Body of pancreas (tissue), 4 donors: ENCODE data around the gene NDST3. TPM values are rescaled to one million over a fixed set of nuclear protein-coding genes. Genes with fewer than 3 reads are reported as not detected.

ENCODE experiments used
- ATAC-seq: fragments of 150-250 bp; one replicate; pipeline ENCODE4 v1.9.1; 2016
- DNase-seq, 4 donors: peaks; one replicate each; pipeline ENCODE4 v3.0.0-alpha.2; 2019
- H3K27ac ChIP-seq, 4 donors: fragments of 200-600 bp; sonication (generic); 1 replicate in 3 of 4; 2 replicates in 1 of 4; pipeline versions ENCODE4 v1.5.1 to v1.6.1; 2016 to 2019; ENCODE audit warnings: mild to moderate bottlenecking in 1 of 4, mixed read lengths in 1 of 4, moderate library complexity in 1 of 4
- H3K27me3 ChIP-seq, 2 donors: fragments of 200-600 bp; sonication (generic); one replicate each; pipeline ENCODE4 v1.6.0; 2016; ENCODE audit warnings: mild to moderate bottlenecking in 1 of 2
- H3K36me3 ChIP-seq, 2 donors: fragments of 200-600 bp; sonication (generic); replicated peaks in 1 of 2; 2 replicates each; pipeline ENCODE4 v1.5.1; 2016; ENCODE audit warnings: low read depth in 2 of 2; ENCODE audit not compliant: insufficient read depth in 1 of 2
- H3K4me1 ChIP-seq: fragments of 200-600 bp; sonication (generic); one replicate; pipeline ENCODE4 v1.6.0; 2016
- H3K4me3 ChIP-seq, 2 donors: fragments of 200-600 bp; sonication (generic); 1 replicate in 1 of 2; 2 replicates in 1 of 2; pipeline ENCODE4 v1.5.1; 2016 to 2019
- H3K9me3 ChIP-seq, 3 donors: fragments of 200-600 bp; sonication (generic); 1 replicate in 2 of 3; 2 replicates in 1 of 3; pipeline ENCODE4 v1.5.1; 2016
- CTCF ChIP-seq, 7 experiments: fragments of 450-650 bp in 4 of 7; fragments of 200-600 bp in 3 of 7; sonication (generic) in 3 of 7; IDR thresholded peaks; one replicate each; pipeline ENCODE4 v1.5.1; 2016 to 2019; ENCODE audit warnings: antibody characterized with exemption in 7 of 7
- POLR2A ChIP-seq, 3 donors: fragments of 450-650 bp; IDR thresholded peaks; one replicate each; pipeline ENCODE4 v1.6.1; 2016; ENCODE audit warnings: antibody characterized with exemption in 3 of 3, mild to moderate bottlenecking in 2 of 3
- WGBS, 2 donors: methylation state at CpG; one replicate each; pipeline ENCODE4 v1.1.5; 2017; 5-methylcytosine and 5-hydroxymethylcytosine counted together
- intact Hi-C: fragments of 100-400 bp; cut with DNase I; formaldehyde crosslinking; loops from one replicate; pipeline ENCODE4 v1.15.1; 2023
- total RNA-seq, 2 donors: library from RNA; depleted of rRNA; stranded (reverse); fragments of >200 nt; gene quantifications; one replicate each; pipeline ENCODE4 v1.1.0, GENCODE V29; 2016

NDST3 gene
- total RNA-seq, 2 donors from 2014 or later = not detected

DNA sequence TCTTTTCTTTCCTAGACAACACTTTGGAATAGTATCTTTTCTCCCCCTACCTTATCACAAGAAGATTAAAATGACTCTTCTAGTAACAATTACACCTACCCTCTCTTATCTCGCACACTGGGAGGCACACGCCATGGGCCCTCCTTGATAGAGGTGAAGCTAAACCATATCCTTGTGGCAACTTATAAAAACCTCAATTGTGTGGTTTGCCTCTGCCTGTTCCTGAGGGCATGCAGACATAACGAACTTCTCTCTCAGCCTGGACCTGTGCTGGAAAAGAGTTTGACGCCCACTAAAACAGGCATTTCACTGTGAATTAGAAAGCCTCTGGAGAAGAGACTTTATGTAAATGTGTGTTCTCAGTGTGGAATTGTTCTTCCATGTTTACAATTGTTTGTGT lies 141.2 kb downstream of the NDST3 start:
- Histone ChIP-seq H3K36me3 (no peaks in the 10 kb centered on the region), H3K4me3 (no peak overlapping the region), H3K9me3 (no peaks in the 10 kb centered on the region), H3K27ac (no peak overlapping the region), H3K27me3 (no peaks in the 10 kb centered on the region), H3K4me1 (no peaks in the 10 kb centered on the region)
- WGBS, 2 donors = 60 to 66% methylated on average over 4 of the region's 4 CpGs
- TF ChIP-seq POLR2A (IDR thresholded peaks at IDR 0.05) = no peak
- TF ChIP-seq CTCF (IDR thresholded peaks at IDR 0.05) = no peak
- ATAC-seq (no peak), DNase-seq (no peak)
- intact Hi-C loops = no loop called here

DNA sequence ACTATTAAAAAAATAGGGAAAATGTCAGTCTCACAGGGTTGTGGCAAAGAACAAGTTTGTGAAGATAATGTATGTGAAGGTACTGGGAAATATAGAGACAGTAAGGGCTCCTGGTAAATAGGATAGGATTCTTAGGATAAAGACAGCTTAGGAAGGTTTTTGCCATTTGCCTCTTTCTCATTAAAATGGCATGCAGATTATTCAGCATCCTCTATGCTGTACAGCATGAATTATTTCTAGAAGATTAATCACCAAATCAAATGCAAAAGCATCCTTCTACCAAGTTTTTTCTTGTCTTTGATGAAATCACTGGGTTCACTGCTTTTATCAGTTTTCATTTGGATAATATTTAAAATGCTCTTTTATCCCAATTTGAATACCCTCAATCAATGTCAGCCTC lies 142.8 kb downstream of the NDST3 start:
- TF ChIP-seq CTCF (IDR thresholded peaks at IDR 0.05) (no peak), POLR2A (IDR thresholded peaks at IDR 0.05) (no peak)
- Histone ChIP-seq H3K4me3 (no peak overlapping the region), H3K36me3 (no peaks in the 10 kb centered on the region), H3K9me3 (no peaks in the 10 kb centered on the region), H3K27ac (no peak overlapping the region), H3K27me3 (no peaks in the 10 kb centered on the region), H3K4me1 (no peaks in the 10 kb centered on the region)
- intact Hi-C loops = no loop called here
- DNase-seq = no peak
- no peak for ATAC-seq

DNA sequence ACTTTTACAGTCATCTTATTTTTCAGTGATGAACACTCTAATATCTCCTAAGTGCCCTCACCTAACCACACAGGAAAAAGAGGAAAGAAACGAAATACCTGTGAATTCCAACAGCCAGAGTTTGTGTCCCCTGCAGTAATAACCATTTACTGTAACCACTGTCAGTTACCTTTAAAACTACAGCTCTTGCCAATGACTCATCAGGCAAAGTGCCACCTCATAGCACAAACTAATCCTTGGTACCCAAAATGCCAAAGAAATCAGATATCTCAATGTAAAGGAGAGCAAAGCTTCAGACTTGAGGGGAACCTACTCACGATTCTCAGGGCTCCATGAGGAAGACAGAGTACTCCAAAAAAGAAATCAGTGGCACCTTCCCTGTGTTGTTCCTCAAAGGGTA lies 146.5 kb downstream of the NDST3 start:
- Histone ChIP-seq H3K4me1 (no peaks in the 10 kb centered on the region), H3K4me3 (no peak overlapping the region), H3K36me3 (no peaks in the 10 kb centered on the region), H3K27me3 (no peaks in the 10 kb centered on the region), H3K9me3 (no peaks in the 10 kb centered on the region), H3K27ac (no peak overlapping the region)
- TF ChIP-seq CTCF (IDR thresholded peaks at IDR 0.05) (no peak), POLR2A (IDR thresholded peaks at IDR 0.05) (no peak)
- ATAC-seq = no peak
- no peak for DNase-seq
- intact Hi-C loops = no loop called here
- WGBS, 2 donors = 52% methylated on average over 2 of the region's 2 CpGs

GRCh38 chr4:118190903-118191302 lies 156.6 kb downstream of the NDST3 start:
- H3K36me3 ChIP-seq = no peaks in the 10 kb centered on the region
- H3K9me3 ChIP-seq = no peaks in the 10 kb centered on the region
- no peak for ATAC-seq
- no peak overlapping the region for H3K27ac ChIP-seq
- no peak for DNase-seq
- H3K4me3 ChIP-seq = no peak overlapping the region
- no peaks in the 10 kb centered on the region for H3K4me1 ChIP-seq
- TF ChIP-seq CTCF (IDR thresholded peaks at IDR 0.05) = no peak
- TF ChIP-seq POLR2A (IDR thresholded peaks at IDR 0.05) = no peak
- intact Hi-C loops = no loop called here
- H3K27me3 ChIP-seq = no peaks in the 10 kb centered on the region
- WGBS, 2 donors = 79 to 83% methylated on average over 2 of the region's 2 CpGs

GRCh38 chr4:118193421-118193820 lies 159.1 kb downstream of the NDST3 start:
- DNase-seq (no peak), ATAC-seq (no peak)
- no peak overlapping the region for H3K4me3 ChIP-seq
- no peak for TF ChIP-seq CTCF (IDR thresholded peaks at IDR 0.05)
- TF ChIP-seq POLR2A (IDR thresholded peaks at IDR 0.05) = no peak
- H3K9me3 ChIP-seq = no peaks in the 10 kb centered on the region
- H3K27ac ChIP-seq = no peak overlapping the region
- H3K4me1 ChIP-seq = no peaks in the 10 kb centered on the region
- intact Hi-C loops = no loop called here
- no peaks in the 10 kb centered on the region for H3K27me3 ChIP-seq
- WGBS, 2 donors = 78 to 85% methylated on average over 5 to 6 of the region's 6 CpGs
- H3K36me3 ChIP-seq = no peaks in the 10 kb centered on the region
